ENCODE data around the gene MRPL2.

DNA sequence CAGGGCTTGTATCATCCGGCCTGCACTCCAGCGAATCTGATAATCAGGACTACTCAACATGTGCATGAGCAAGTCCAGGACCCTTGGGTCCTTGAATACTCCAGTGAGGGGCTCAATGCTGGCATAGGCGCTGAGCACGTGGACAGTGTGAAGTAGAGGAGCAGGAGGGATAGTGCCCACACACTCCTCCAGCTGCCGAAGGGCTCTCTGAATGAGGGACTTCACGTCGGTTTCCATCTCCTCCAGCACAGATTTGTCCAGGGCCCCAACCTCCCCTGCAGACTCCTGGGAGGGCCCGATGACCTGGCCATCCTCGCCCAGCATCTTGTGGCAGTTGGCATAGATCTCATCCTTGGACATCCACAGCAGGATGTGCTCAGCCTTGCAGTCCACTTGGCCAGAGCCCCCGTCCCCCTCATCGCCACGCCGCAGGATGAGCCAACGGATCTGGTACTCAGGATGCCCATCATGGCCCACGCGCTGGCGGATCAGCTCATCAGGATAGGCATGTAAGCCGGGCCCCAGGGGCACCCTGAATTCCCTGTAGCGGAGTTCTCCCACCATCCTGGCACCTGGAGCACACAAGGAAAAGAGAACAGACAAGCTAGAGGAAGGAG is 6.9 kb downstream of the MRPL2 start:
- TF ChIP-seq POLR2A (IDR thresholded peaks at IDR 0.05; ENCODE audit: low read depth, low read length) (no peak), TAF1 (IDR thresholded peaks at IDR 0.05; ENCODE audit: borderline replicate concordance, low read depth, low read length) (no peak)

Measured in GM12892 (cell line).